Endothelial cell of umbilical vein (primary cell): ENCODE data around the gene TNRC6A. TPM values are rescaled to one million over a fixed set of nuclear protein-coding genes. Genes with fewer than 3 reads are reported as not detected.
A peak's percentile ranks its signal among the peaks of the same experiment; 100 is the strongest.

Experiments used
- BruUV-seq: library from RNA; stranded (reverse); fragments of 400-500 nt; replicated peaks from 2 replicates; lab custom pipeline; 2021; lab: Mats Ljungman, UMichigan
- CTCF ChIA-PET: fragments of 300-600, 350-600 bp; sonication (Branson Sonifier 250); formaldehyde crosslinking; loops from one replicate; lab custom pipeline; 2021; ENCODE audit warnings: antibody characterized with exemption, inconsistent platforms; lab: Charles Lee
- POLR2A ChIA-PET: fragments of 300-600, 350-600 bp; sonication (Branson Sonifier 250); formaldehyde crosslinking; loops from one replicate; lab custom pipeline; 2021; ENCODE audit warnings: antibody characterized with exemption, inconsistent platforms; lab: Charles Lee
- DNase-seq: peaks from one replicate; pipeline ENCODE4 v3.0.0-alpha.2; 2011; ENCODE audit warnings: low read depth, low spot score
- FAIRE-seq: peaks from 2 replicates; lab custom pipeline; 2011; peaks lifted over from hg19 to GRCh38; lab: Jason Lieb, UNC
- H2AFZ ChIP-seq: 2 replicates; pipeline ENCODE4 v1.6.0; 2012; ENCODE audit warnings: low read depth, low read length, control low read depth, inconsistent platforms
- H3K27ac ChIP-seq: 2 replicates; pipeline ENCODE4 v1.5.1; 2011; ENCODE audit warnings: low read depth, mild to moderate bottlenecking, control low read depth, low read length, moderate library complexity; ENCODE audit not compliant: insufficient read depth
- H3K27me3 ChIP-seq, 2 experiments: 2 replicates each; pipeline versions ENCODE4 v1.6.0 to v1.6.1; 2011; ENCODE audit warnings: low read length in 2 of 2, mixed read lengths in 1 of 2; ENCODE audit not compliant: control insufficient read depth in 2 of 2, insufficient read depth in 2 of 2
- H3K36me3 ChIP-seq, 2 experiments: 2 replicates in 1 of 2; 3 replicates in 1 of 2; pipeline ENCODE4 v1.5.1; 2011; ENCODE audit warnings: low read length in 2 of 2, mild to moderate bottlenecking in 1 of 2, moderate library complexity in 1 of 2; ENCODE audit not compliant: control insufficient read depth in 2 of 2, insufficient read depth in 2 of 2; ENCODE audit errors: extremely low read depth in 1 of 2
- H3K4me1 ChIP-seq: 3 replicates; pipeline ENCODE4 v1.5.1; 2011; ENCODE audit warnings: mild to moderate bottlenecking, low read length; ENCODE audit not compliant: control insufficient read depth, insufficient read depth; ENCODE audit errors: extremely low read depth
- H3K4me2 ChIP-seq: 2 replicates; pipeline ENCODE4 v1.6.1; 2011; ENCODE audit warnings: low read length, control low read depth, mixed read lengths; ENCODE audit not compliant: insufficient read depth
- H3K4me3 ChIP-seq, 3 experiments: fragments of 200-600 bp in 1 of 3; sonication (generic), shearing (Covaris generic) in 1 of 3; replicated peaks in 1 of 3; 2 replicates each; pipeline ENCODE4 v1.5.1; 2011 to 2016; ENCODE audit warnings: control low read depth in 3 of 3, low read length in 3 of 3, mild to moderate bottlenecking in 2 of 3, inconsistent platforms in 1 of 3, low read depth in 1 of 3, moderate library complexity in 1 of 3; ENCODE audit not compliant: insufficient read depth in 1 of 3
- H3K79me2 ChIP-seq: 2 replicates; pipeline ENCODE4 v1.6.0; 2012; ENCODE audit warnings: low read length, inconsistent platforms; ENCODE audit not compliant: control insufficient read depth, insufficient read depth
- H3K9ac ChIP-seq: replicated peaks from 2 replicates; pipeline ENCODE3; 2011; ENCODE audit warnings: low read length, control low read depth; ENCODE audit not compliant: insufficient read depth; ENCODE audit errors: extremely low read depth
- H3K9me1 ChIP-seq: replicated peaks from 3 replicates; pipeline ENCODE4 v1.6.0; 2011; ENCODE audit warnings: mild to moderate bottlenecking, low read length; ENCODE audit not compliant: control insufficient read depth, insufficient read depth; ENCODE audit errors: extremely low read depth
- H3K9me3 ChIP-seq: replicated peaks from 2 replicates; pipeline ENCODE4 v1.5.1; 2012; ENCODE audit warnings: low read length, inconsistent platforms; ENCODE audit not compliant: control insufficient read depth, insufficient read depth
- H4K20me1 ChIP-seq: replicated peaks from 2 replicates; pipeline ENCODE3; 2011; ENCODE audit warnings: mild to moderate bottlenecking, low read length; ENCODE audit not compliant: control insufficient read depth, insufficient read depth; ENCODE audit errors: extremely low read depth
- CTCF ChIP-seq, 2 donors: IDR thresholded peaks; 1 replicate in 1 of 2; 2 replicates in 1 of 2; pipeline ENCODE4 v1.5.1; 2011; ENCODE audit warnings: low read length in 2 of 2, mild to moderate bottlenecking in 2 of 2, moderate library complexity in 2 of 2, control low read depth in 1 of 2, inconsistent platforms in 1 of 2, low read depth in 1 of 2; ENCODE audit not compliant: insufficient read depth in 1 of 2; ENCODE audit errors: extremely low read depth in 1 of 2
- EZH2 ChIP-seq: IDR thresholded peaks from 2 replicates; pipeline ENCODE4 v1.6.1; 2012; ENCODE audit warnings: borderline replicate concordance, low read depth, mild to moderate bottlenecking, moderate library complexity, low read length, inconsistent platforms; ENCODE audit not compliant: severe bottlenecking
- FOS ChIP-seq: IDR thresholded peaks from 2 replicates; pipeline ENCODE4 v1.6.1; 2011; ENCODE audit warnings: mild to moderate bottlenecking, low read length, moderate library complexity, borderline replicate concordance; ENCODE audit not compliant: insufficient read depth
- MAX ChIP-seq: IDR thresholded peaks from 2 replicates; pipeline ENCODE4 v1.6.1; 2011; ENCODE audit not compliant: insufficient read depth, insufficient read length
- POLR2A ChIP-seq: IDR thresholded peaks from 2 replicates; pipeline ENCODE4 v1.6.1; 2012; ENCODE audit warnings: low read depth, mild to moderate bottlenecking, control low read depth, low read length
- POLR2AphosphoS5 ChIP-seq: IDR thresholded peaks from 2 replicates; pipeline ENCODE4 v1.6.1; 2012; ENCODE audit warnings: low read depth, mild to moderate bottlenecking, control low read depth, low read length, moderate library complexity; ENCODE audit not compliant: insufficient read depth
- dilution Hi-C: fragments of 300-500 bp; cut with MboI; formaldehyde crosslinking; loops from one replicate; pipeline ENCODE4 v1.15.0; 2019; ENCODE audit warnings: low sequenced_read_pairs; ENCODE audit not compliant: extremely low pct_ligation_motif_present
- intact Hi-C: fragments of 100-400 bp; cut with micrococcal nuclease; formaldehyde crosslinking; loops from one replicate; pipeline ENCODE4 v1.10.0; 2022
- polyA plus RNA-seq, 4 experiments: library from polyadenylated mRNA; depleted of rRNA in 3 of 4; stranded (reverse) in 3 of 4; unstranded in 1 of 4; fragments of >200 nt; gene quantifications; 2 replicates each; pipeline versions ENCODE4 v1.2.1 to v1.2.3, GENCODE V29; 2011 to 2012; ENCODE audit warnings: missing spikeins in 1 of 4
- total RNA-seq: library from RNA; stranded (reverse); gene quantifications from 2 replicates; pipeline ENCODE4 v1.2.3, GENCODE V29; 2021

TNRC6A gene
- total and polyA plus RNA-seq, 2 donors (not counting 3 experiments of a cell fraction or from before 2014, with no cell fraction given): 39.3 to 74.5 TPM

DNA sequence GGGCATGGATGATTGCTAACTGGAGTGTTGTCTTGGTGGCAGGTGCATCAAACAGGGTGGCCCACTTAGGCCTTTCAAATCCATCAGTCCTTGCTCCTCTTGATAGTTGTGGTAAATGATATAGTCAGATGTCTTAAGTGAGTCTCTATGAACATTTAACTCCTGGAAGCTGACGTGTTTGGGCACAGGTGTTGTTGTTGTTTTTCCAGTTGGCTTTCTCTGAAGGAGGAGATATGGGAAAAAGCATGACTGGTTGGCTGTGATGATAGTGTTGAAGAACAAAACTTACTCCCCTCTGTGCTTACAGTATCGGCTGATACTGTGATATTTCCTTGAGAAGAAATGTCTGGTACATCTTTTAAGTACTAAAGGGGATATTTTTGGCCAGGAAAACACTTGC lies 18.0 kb downstream of the TNRC6A start:
- H4K20me1 ChIP-seq: peaks cover 39% of the 10 kb centered on the region
- H2AFZ ChIP-seq: no peak overlapping the region
- peak; percentile 13 for DNase-seq
- H3K4me2 ChIP-seq: no peak overlapping the region
- dilution Hi-C loops: no loop called here
- H3K9ac ChIP-seq: no peak overlapping the region
- H3K4me1 ChIP-seq: peaks cover 32% of the 10 kb centered on the region
- H3K9me3 ChIP-seq: no peaks in the 10 kb centered on the region
- H3K36me3 ChIP-seq: no peaks in the 10 kb centered on the region
- no peak overlapping the region for H3K4me3 ChIP-seq
- ChIA-PET POLR2A (no interaction called here), CTCF (interaction anchor here (2.0 kb wide), 1 partner anchor 11 kb away, joined by 6 read pairs; no protein-coding TSS in a partner anchor)
- no peaks in the 10 kb centered on the region for H3K27me3 ChIP-seq
- intact Hi-C loops: no loop called here
- no peak for TF ChIP-seq POLR2AphosphoS5
- no peak for TF ChIP-seq CTCF (IDR thresholded peaks at IDR 0.05; ENCODE audit: extremely low read depth in 1 of 2, insufficient read depth in 1 of 2, low read depth in 1 of 2, low read length in 2 of 2)
- TF ChIP-seq FOS: no peak
- no peak for TF ChIP-seq MAX
- no peak for TF ChIP-seq POLR2A
- no peak for TF ChIP-seq EZH2
- no TSS peak for BruUV-seq
- peaks cover 98% of the 10 kb centered on the region for H3K79me2 ChIP-seq
- no peaks in the 10 kb centered on the region for H3K9me1 ChIP-seq
- peak overlapping the region; percentile 47 for H3K27ac ChIP-seq
- FAIRE-seq: no peak
